ENCODE measurements around the gene SPACA5B. TPM values are rescaled to one million over a fixed set of nuclear protein-coding genes. Genes with fewer than 3 reads are reported as not detected.
"Not testable (repeated sequence)": the region's sequence is repeated elsewhere in the genome, so short reads cannot be mapped to it uniquely, and the experiment has no call there.

SPACA5B gene
- total RNA-seq, 6 experiments from 2014 or later, result not detected

- ATAC-seq (peak in 1 of 4 donors; percentile 28), DNase-seq (no peak)
- TF ChIP-seq POLR2A (IDR thresholded peaks at IDR 0.05) (no peak), CTCF (IDR thresholded peaks at IDR 0.05) (no peak)
- no CpG with 5 or more reads among the region's 3 CpGs for WGBS (ENCODE audit: insufficient coverage, low coverage, low lambda C conversion rate, missing lambda C conversion rate)
- Histone ChIP-seq H3K27ac (no peak overlapping the region), H3K4me1 (no peaks in the 10 kb centered on the region), H3K9me3 (no peaks in the 10 kb centered on the region), H3K36me3 (no peaks in the 10 kb centered on the region), H3K4me3 (no peak overlapping the region), H3K27me3 (no peaks in the 10 kb centered on the region)
- intact Hi-C loops (cut with DNase I), result no loop called here
Observed at GRCh38 chrX:48101443-48101842, 29.0 kb upstream of the SPACA5B start.

GRCh38 chrX:48102874-48103374 lies 27.5 kb upstream of the SPACA5B start:
- no peak for ATAC-seq
- no peaks in the 10 kb centered on the region for H3K27me3 ChIP-seq
- no peak overlapping the region for H3K27ac ChIP-seq
- WGBS (ENCODE audit: insufficient coverage, low coverage, low lambda C conversion rate, missing lambda C conversion rate), result 66% methylated on average over 6 of the region's 6 CpGs
- no peaks in the 10 kb centered on the region for H3K36me3 ChIP-seq
- no peak for TF ChIP-seq CTCF (IDR thresholded peaks at IDR 0.05)
- no peak for TF ChIP-seq POLR2A (IDR thresholded peaks at IDR 0.05)
- no peaks in the 10 kb centered on the region for H3K9me3 ChIP-seq
- no peak overlapping the region for H3K4me3 ChIP-seq
- DNase-seq, result no peak
- H3K4me1 ChIP-seq, result no peaks in the 10 kb centered on the region
- intact Hi-C loops (cut with DNase I), result no loop called here

- intact Hi-C loops (cut with DNase I), result no loop called here
- H3K9me3 ChIP-seq, result no peaks in the 10 kb centered on the region
- no peak for DNase-seq
- no peak overlapping the region for H3K4me3 ChIP-seq
- no peak for ATAC-seq
- WGBS (ENCODE audit: insufficient coverage, low coverage, low lambda C conversion rate, missing lambda C conversion rate), result 55% methylated on average over 4 of the region's 6 CpGs
- H3K4me1 ChIP-seq, result no peaks in the 10 kb centered on the region
- H3K27ac ChIP-seq, result no peak overlapping the region
- H3K27me3 ChIP-seq, result no peaks in the 10 kb centered on the region
- TF ChIP-seq CTCF (IDR thresholded peaks at IDR 0.05), result no peak
- TF ChIP-seq POLR2A (IDR thresholded peaks at IDR 0.05), result no peak
- no peaks in the 10 kb centered on the region for H3K36me3 ChIP-seq
Observed at GRCh38 chrX:48107717-48108116, 22.7 kb upstream of the SPACA5B start.

- H3K27ac ChIP-seq; DNase-seq; H3K27me3 ChIP-seq; H3K36me3 ChIP-seq; H3K4me1 ChIP-seq; intact Hi-C loops (cut with DNase I); H3K9me3 ChIP-seq; H3K4me3 ChIP-seq; ATAC-seq: not testable (repeated sequence)
- 32% methylated on average over 3 of the region's 10 CpGs for WGBS (ENCODE audit: insufficient coverage, low coverage, low lambda C conversion rate, missing lambda C conversion rate)
Observed at GRCh38 chrX:48125286-48125685, 5.1 kb upstream of the SPACA5B start.

- H3K36me3 ChIP-seq; H3K4me3 ChIP-seq; H3K27ac ChIP-seq; H3K9me3 ChIP-seq; intact Hi-C loops (cut with DNase I); DNase-seq; H3K27me3 ChIP-seq; ATAC-seq; H3K4me1 ChIP-seq: not testable (repeated sequence)
- WGBS (ENCODE audit: insufficient coverage, low coverage, low lambda C conversion rate, missing lambda C conversion rate), result no CpG with 5 or more reads among the region's 2 CpGs
Observed at GRCh38 chrX:48132308-48132844, 1.9 kb downstream of the SPACA5B start.

- H3K27me3 ChIP-seq; H3K4me1 ChIP-seq; ATAC-seq; intact Hi-C loops (cut with DNase I); H3K4me3 ChIP-seq; H3K27ac ChIP-seq; DNase-seq; H3K9me3 ChIP-seq; H3K36me3 ChIP-seq: not testable (repeated sequence)
- WGBS (ENCODE audit: insufficient coverage, low coverage, low lambda C conversion rate, missing lambda C conversion rate), result 88% methylated on average over 5 of the region's 33 CpGs
Observed at GRCh38 chrX:48139076-48139475, 8.7 kb downstream of the SPACA5B start.

- H3K36me3 ChIP-seq; intact Hi-C loops (cut with DNase I); DNase-seq; H3K4me1 ChIP-seq; H3K27ac ChIP-seq; ATAC-seq; H3K27me3 ChIP-seq; H3K9me3 ChIP-seq; H3K4me3 ChIP-seq: not testable (repeated sequence)
- WGBS (ENCODE audit: insufficient coverage, low coverage, low lambda C conversion rate, missing lambda C conversion rate), result no CpG with 5 or more reads among the region's 2 CpGs
Observed at GRCh38 chrX:48141810-48142508, 11.5 kb downstream of the SPACA5B start.

- WGBS (ENCODE audit: insufficient coverage, low coverage, low lambda C conversion rate, missing lambda C conversion rate), result 47% methylated on average over 11 of the region's 11 CpGs
- H3K4me3 ChIP-seq; ATAC-seq; DNase-seq; H3K4me1 ChIP-seq; H3K9me3 ChIP-seq; H3K27ac ChIP-seq; H3K36me3 ChIP-seq; intact Hi-C loops (cut with DNase I); H3K27me3 ChIP-seq: not testable (repeated sequence)
Observed at GRCh38 chrX:48142697-48143096, 12.3 kb downstream of the SPACA5B start.
